DND-41 (cell line): ENCODE results near the gene AIFM1.

ENCODE experiments used
- EZH2 ChIP-seq: IDR thresholded peaks from 3 replicates; pipeline ENCODE4 v1.6.1; 2012; ENCODE audit warnings: borderline replicate concordance, low read depth, mild to moderate bottlenecking, moderate library complexity, low read length, inconsistent platforms; ENCODE audit not compliant: severe bottlenecking
- TF ChIP-seq, protein P1 (sequence below): IDR thresholded peaks from 2 replicates; pipeline ENCODE4 v1.5.1; 2012; ENCODE audit warnings: borderline replicate concordance, low read length, moderate library complexity, mild to moderate bottlenecking; ENCODE audit not compliant: poor library complexity, severe bottlenecking; ENCODE audit errors: extremely low read depth

DNA sequence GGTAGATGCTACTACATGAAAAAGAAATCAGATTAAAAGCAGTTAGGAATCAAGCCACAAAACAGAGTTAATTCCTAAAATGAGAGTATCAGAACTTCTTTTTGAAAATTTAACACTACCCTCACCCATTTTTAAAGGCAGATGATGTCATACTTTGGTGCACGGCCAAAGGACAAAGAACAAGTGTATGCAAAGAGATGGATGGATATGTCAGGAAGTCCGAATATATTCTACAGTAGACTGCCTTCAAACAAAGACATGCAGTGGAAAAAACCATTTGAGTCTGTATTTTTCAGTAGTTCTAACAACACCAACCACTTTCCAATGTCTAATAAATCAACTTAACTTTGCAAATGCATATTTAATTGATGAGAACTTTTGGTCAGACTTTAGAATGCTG lies 2.2 kb downstream of the AIFM1 start:
- TF ChIP-seq, protein P1, sequence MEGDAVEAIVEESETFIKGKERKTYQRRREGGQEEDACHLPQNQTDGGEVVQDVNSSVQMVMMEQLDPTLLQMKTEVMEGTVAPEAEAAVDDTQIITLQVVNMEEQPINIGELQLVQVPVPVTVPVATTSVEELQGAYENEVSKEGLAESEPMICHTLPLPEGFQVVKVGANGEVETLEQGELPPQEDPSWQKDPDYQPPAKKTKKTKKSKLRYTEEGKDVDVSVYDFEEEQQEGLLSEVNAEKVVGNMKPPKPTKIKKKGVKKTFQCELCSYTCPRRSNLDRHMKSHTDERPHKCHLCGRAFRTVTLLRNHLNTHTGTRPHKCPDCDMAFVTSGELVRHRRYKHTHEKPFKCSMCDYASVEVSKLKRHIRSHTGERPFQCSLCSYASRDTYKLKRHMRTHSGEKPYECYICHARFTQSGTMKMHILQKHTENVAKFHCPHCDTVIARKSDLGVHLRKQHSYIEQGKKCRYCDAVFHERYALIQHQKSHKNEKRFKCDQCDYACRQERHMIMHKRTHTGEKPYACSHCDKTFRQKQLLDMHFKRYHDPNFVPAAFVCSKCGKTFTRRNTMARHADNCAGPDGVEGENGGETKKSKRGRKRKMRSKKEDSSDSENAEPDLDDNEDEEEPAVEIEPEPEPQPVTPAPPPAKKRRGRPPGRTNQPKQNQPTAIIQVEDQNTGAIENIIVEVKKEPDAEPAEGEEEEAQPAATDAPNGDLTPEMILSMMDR = no peak
- no peak for TF ChIP-seq EZH2
